Measurements from ENCODE around the gene ARHGEF4.
"Not testable (repeated sequence)": the region's sequence is repeated elsewhere in the genome, so short reads cannot be mapped to it uniquely, and the experiment has no call there.

Gene ARHGEF4

GRCh38 chr2:130976591-130977237 lies 140.0 kb downstream of the ARHGEF4 start:
- no peak for DNase-seq (ENCODE audit: low read depth)
- Histone ChIP-seq H3K9ac (ENCODE audit: low read length) (no peak overlapping the region), H3K27me3 (replicated peaks; ENCODE audit: control insufficient read depth, insufficient read depth, low read length) (peaks cover 7% of the 10 kb centered on the region), H3K4me1 (ENCODE audit: control insufficient read depth, insufficient read depth, low read length) (no peaks in the 10 kb centered on the region), H3K4me3 (ENCODE audit: low read length) (no peak overlapping the region), H3K36me3 (ENCODE audit: control insufficient read depth, insufficient read depth, low read length, severe bottlenecking) (no peaks in the 10 kb centered on the region), H3K9me3 (ENCODE audit: control insufficient read depth, low read length) (peaks cover 9% of the 10 kb centered on the region)

- H3K36me3 ChIP-seq (ENCODE audit: control insufficient read depth, insufficient read depth, low read length, severe bottlenecking) = no peaks in the 10 kb centered on the region
- no peaks in the 10 kb centered on the region for H3K4me1 ChIP-seq (ENCODE audit: control insufficient read depth, insufficient read depth, low read length)
- no peak for DNase-seq (ENCODE audit: low read depth)
- no peak overlapping the region for H3K4me3 ChIP-seq (ENCODE audit: low read length)
- peaks cover 9% of the 10 kb centered on the region for H3K9me3 ChIP-seq (ENCODE audit: control insufficient read depth, low read length)
- H3K9ac ChIP-seq (ENCODE audit: low read length) = no peak overlapping the region
- peaks cover 7% of the 10 kb centered on the region for H3K27me3 ChIP-seq (replicated peaks; ENCODE audit: control insufficient read depth, insufficient read depth, low read length)
Measured at GRCh38 chr2:130977461-130978050, 140.8 kb downstream of the ARHGEF4 start.

GRCh38 chr2:130981667-130982066 lies 145.0 kb downstream of the ARHGEF4 start:
- no peak overlapping the region for H3K4me3 ChIP-seq (ENCODE audit: low read length)
- H3K27me3 ChIP-seq (replicated peaks; ENCODE audit: control insufficient read depth, insufficient read depth, low read length) = no peaks in the 10 kb centered on the region
- H3K9me3 ChIP-seq (ENCODE audit: control insufficient read depth, low read length) = peaks cover 9% of the 10 kb centered on the region
- no peaks in the 10 kb centered on the region for H3K36me3 ChIP-seq (ENCODE audit: control insufficient read depth, insufficient read depth, low read length, severe bottlenecking)
- H3K4me1 ChIP-seq (ENCODE audit: control insufficient read depth, insufficient read depth, low read length) = no peaks in the 10 kb centered on the region
- DNase-seq (ENCODE audit: low read depth) = peak; percentile 6
- H3K9ac ChIP-seq (ENCODE audit: low read length) = no peak overlapping the region

- Histone ChIP-seq H3K4me1 (ENCODE audit: control insufficient read depth, insufficient read depth, low read length) (no peaks in the 10 kb centered on the region), H3K4me3 (ENCODE audit: low read length) (no peak overlapping the region), H3K9me3 (ENCODE audit: control insufficient read depth, low read length) (no peaks in the 10 kb centered on the region), H3K27me3 (replicated peaks; ENCODE audit: control insufficient read depth, insufficient read depth, low read length) (no peaks in the 10 kb centered on the region), H3K9ac (ENCODE audit: low read length) (no peak overlapping the region), H3K36me3 (ENCODE audit: control insufficient read depth, insufficient read depth, low read length, severe bottlenecking) (no peaks in the 10 kb centered on the region)
- no peak for DNase-seq (ENCODE audit: low read depth)
Measured at GRCh38 chr2:130985206-130985780, 148.6 kb downstream of the ARHGEF4 start.

GRCh38 chr2:130985831-130986649 lies 149.3 kb downstream of the ARHGEF4 start:
- Histone ChIP-seq H3K4me1 (ENCODE audit: control insufficient read depth, insufficient read depth, low read length) (no peaks in the 10 kb centered on the region), H3K4me3 (ENCODE audit: low read length) (no peak overlapping the region), H3K9ac (ENCODE audit: low read length) (no peak overlapping the region), H3K36me3 (ENCODE audit: control insufficient read depth, insufficient read depth, low read length, severe bottlenecking) (no peaks in the 10 kb centered on the region), H3K27me3 (replicated peaks; ENCODE audit: control insufficient read depth, insufficient read depth, low read length) (no peaks in the 10 kb centered on the region), H3K9me3 (ENCODE audit: control insufficient read depth, low read length) (no peaks in the 10 kb centered on the region)
- no peak for DNase-seq (ENCODE audit: low read depth)

GRCh38 chr2:130986890-130987493 lies 150.3 kb downstream of the ARHGEF4 start:
- no peaks in the 10 kb centered on the region for H3K27me3 ChIP-seq (replicated peaks; ENCODE audit: control insufficient read depth, insufficient read depth, low read length)
- no peak overlapping the region for H3K4me3 ChIP-seq (ENCODE audit: low read length)
- no peaks in the 10 kb centered on the region for H3K36me3 ChIP-seq (ENCODE audit: control insufficient read depth, insufficient read depth, low read length, severe bottlenecking)
- no peaks in the 10 kb centered on the region for H3K9me3 ChIP-seq (ENCODE audit: control insufficient read depth, low read length)
- DNase-seq (ENCODE audit: low read depth) = no peak
- no peaks in the 10 kb centered on the region for H3K4me1 ChIP-seq (ENCODE audit: control insufficient read depth, insufficient read depth, low read length)
- no peak overlapping the region for H3K9ac ChIP-seq (ENCODE audit: low read length)

- H3K4me3 ChIP-seq (ENCODE audit: low read length) = no peak overlapping the region
- H3K9me3 ChIP-seq (ENCODE audit: control insufficient read depth, low read length) = no peaks in the 10 kb centered on the region
- no peaks in the 10 kb centered on the region for H3K36me3 ChIP-seq (ENCODE audit: control insufficient read depth, insufficient read depth, low read length, severe bottlenecking)
- DNase-seq (ENCODE audit: low read depth) = no peak
- no peaks in the 10 kb centered on the region for H3K27me3 ChIP-seq (replicated peaks; ENCODE audit: control insufficient read depth, insufficient read depth, low read length)
- H3K9ac ChIP-seq (ENCODE audit: low read length) = no peak overlapping the region
- H3K4me1 ChIP-seq (ENCODE audit: control insufficient read depth, insufficient read depth, low read length) = no peaks in the 10 kb centered on the region
Measured at GRCh38 chr2:130987519-130988425, 151.1 kb downstream of the ARHGEF4 start.

GRCh38 chr2:130991446-130991845 lies 154.7 kb downstream of the ARHGEF4 start:
- H3K4me3 ChIP-seq (ENCODE audit: low read length); H3K9ac ChIP-seq (ENCODE audit: low read length); H3K4me1 ChIP-seq (ENCODE audit: control insufficient read depth, insufficient read depth, low read length); H3K27me3 ChIP-seq (replicated peaks; ENCODE audit: control insufficient read depth, insufficient read depth, low read length); DNase-seq (ENCODE audit: low read depth); H3K9me3 ChIP-seq (ENCODE audit: control insufficient read depth, low read length); H3K36me3 ChIP-seq (ENCODE audit: control insufficient read depth, insufficient read depth, low read length, severe bottlenecking): not testable (repeated sequence)

GRCh38 chr2:130992003-130992402 lies 155.3 kb downstream of the ARHGEF4 start:
- H3K27me3 ChIP-seq (replicated peaks; ENCODE audit: control insufficient read depth, insufficient read depth, low read length); H3K9me3 ChIP-seq (ENCODE audit: control insufficient read depth, low read length); DNase-seq (ENCODE audit: low read depth); H3K9ac ChIP-seq (ENCODE audit: low read length); H3K4me3 ChIP-seq (ENCODE audit: low read length); H3K36me3 ChIP-seq (ENCODE audit: control insufficient read depth, insufficient read depth, low read length, severe bottlenecking); H3K4me1 ChIP-seq (ENCODE audit: control insufficient read depth, insufficient read depth, low read length): not testable (repeated sequence)

GRCh38 chr2:130996691-130997090 lies 160.0 kb downstream of the ARHGEF4 start:
- H3K9ac ChIP-seq (ENCODE audit: low read length) = no peak overlapping the region
- no peak for DNase-seq (ENCODE audit: low read depth)
- H3K27me3 ChIP-seq (replicated peaks; ENCODE audit: control insufficient read depth, insufficient read depth, low read length) = peaks cover 20% of the 10 kb centered on the region
- no peaks in the 10 kb centered on the region for H3K4me1 ChIP-seq (ENCODE audit: control insufficient read depth, insufficient read depth, low read length)
- no peak overlapping the region for H3K4me3 ChIP-seq (ENCODE audit: low read length)
- no peaks in the 10 kb centered on the region for H3K36me3 ChIP-seq (ENCODE audit: control insufficient read depth, insufficient read depth, low read length, severe bottlenecking)
- no peaks in the 10 kb centered on the region for H3K9me3 ChIP-seq (ENCODE audit: control insufficient read depth, low read length)
